ENCODE data around the gene PSEN1.

PSEN1 gene

GRCh38 chr14:73250781-73251500, 114.6 kb downstream of the PSEN1 start:
- DNase-seq (ENCODE audit: extremely low read depth, low read depth), result no peak
- no peak for TF ChIP-seq CTCF (IDR thresholded peaks at IDR 0.05; ENCODE audit: low read depth, low read length, missing control alignments)
- no peak overlapping the region for H3K4me3 ChIP-seq (replicated peaks; ENCODE audit: low read depth, low read length)

GRCh38 chr14:73251516-73252215, 115.4 kb downstream of the PSEN1 start:
- no peak for DNase-seq (ENCODE audit: extremely low read depth, low read depth)
- no peak for TF ChIP-seq CTCF (IDR thresholded peaks at IDR 0.05; ENCODE audit: low read depth, low read length, missing control alignments)
- H3K4me3 ChIP-seq (replicated peaks; ENCODE audit: low read depth, low read length), result no peak overlapping the region

- H3K4me3 ChIP-seq (replicated peaks; ENCODE audit: low read depth, low read length), result no peak overlapping the region
Measured at GRCh38 chr14:73252491-73253322, 116.4 kb downstream of the PSEN1 start.

GRCh38 chr14:73253323-73253610, 117.0 kb downstream of the PSEN1 start:
- no peak for DNase-seq (ENCODE audit: extremely low read depth, low read depth)
- H3K4me3 ChIP-seq (replicated peaks; ENCODE audit: low read depth, low read length), result no peak overlapping the region
- TF ChIP-seq CTCF (IDR thresholded peaks at IDR 0.05; ENCODE audit: low read depth, low read length, missing control alignments), result no peak

More at GRCh38 chr14:73252491-73253322, 116.4 kb downstream of the PSEN1 start:
- DNase-seq (ENCODE audit: extremely low read depth, low read depth), result no peak
- no peak for TF ChIP-seq CTCF (IDR thresholded peaks at IDR 0.05; ENCODE audit: low read depth, low read length, missing control alignments)

GRCh38 chr14:73253721-73254120, 117.4 kb downstream of the PSEN1 start:
- DNase-seq (ENCODE audit: extremely low read depth, low read depth), result no peak
- no peak for TF ChIP-seq CTCF (IDR thresholded peaks at IDR 0.05; ENCODE audit: low read depth, low read length, missing control alignments)
- no peak overlapping the region for H3K4me3 ChIP-seq (replicated peaks; ENCODE audit: low read depth, low read length)

- no peak for TF ChIP-seq CTCF (IDR thresholded peaks at IDR 0.05; ENCODE audit: low read depth, low read length, missing control alignments)
- no peak for DNase-seq (ENCODE audit: extremely low read depth, low read depth)
- no peak overlapping the region for H3K4me3 ChIP-seq (replicated peaks; ENCODE audit: low read depth, low read length)
Measured at GRCh38 chr14:73254247-73255004, 118.1 kb downstream of the PSEN1 start.

Measured in HFF-Myc (cell line).